Heart left ventricle (tissue), 13 donors: ENCODE data around the gene ABCA10.

Experiments
- CTCF ChIP-seq, 12 donors: fragments of 200-600 bp; sonication (generic) in 4 of 12; IDR thresholded peaks; one replicate each; pipeline versions ENCODE4 v1.5.0 to v1.8.0; 2018 to 2022; ENCODE audit warnings: antibody characterized with exemption in 12 of 12, mild to moderate bottlenecking in 5 of 12
- POLR2A ChIP-seq, 2 donors: fragments of 450-650 bp; IDR thresholded peaks; one replicate each; pipeline ENCODE4 v1.6.1; 2017; ENCODE audit warnings: antibody characterized with exemption in 2 of 2, mild to moderate bottlenecking in 2 of 2, moderate library complexity in 2 of 2
- donor health status: ischemic (EF 13 %, LVEDD 7.1; RV severe dilation, severe dysfunction).
- donor health status: DM: no; HTN: yes; CAD: no.
- donor health status: DM: no; HTN: no; CAD: no.
- donor health status: ischemic (EF 25% LVEDD 6.9; RV normal size, moderate dysfunction).
- donor health status: ischemic (EF 25% LVEDD 5.7; RV mildly dilated, moderate dysfunction).
- donor health status: ischemic (EF 35%, LVEDD 5.7; RV mildly dilated, moderate dysfunction).
- donor health status: nonischemic (EF 11% LVEDD 7.7; RV severe dilation, severe dysfunction).
- donor health status: DM: yes; HTN: yes; CAD: no.
- donor health status: PGD.
- donor health status: ischemic (EF 29% LVEDD 5.4; RV normal size, mild dysfunction).
- donor health status: nonischemic (EF 23%, LVEDD 6.1; RV moderate dilation, normal function).

- TF ChIP-seq CTCF (IDR thresholded peaks at IDR 0.05) (no peak), POLR2A (IDR thresholded peaks at IDR 0.05) (no peak)
Measured at GRCh38 chr17:69176457-69176795, 52.2 kb downstream of the ABCA10 start.
